AG04450 (cell line): Measurements from ENCODE around the gene PROZ. TPM values are rescaled to one million over a fixed set of nuclear protein-coding genes. Genes with fewer than 3 reads are reported as not detected.
A peak's percentile ranks its signal among the peaks of the same experiment; 100 is the strongest.

Source experiments
- CTCF ChIA-PET: fragments of 300-600, 350-600 bp; formaldehyde crosslinking; extraction: SDS; loops from one replicate; lab custom pipeline; 2022; ENCODE audit warnings: antibody characterized with exemption, inconsistent platforms; lab: Charles Lee
- POLR2A ChIA-PET: fragments of 350-600 bp; formaldehyde crosslinking; extraction: SDS; loops from one replicate; lab custom pipeline; 2021; ENCODE audit warnings: antibody characterized with exemption, inconsistent platforms; lab: Yijun Ruan, JAX
- DNase-seq: peaks from one replicate; pipeline ENCODE4 v3.0.0-alpha.2; 2011; ENCODE audit warnings: low read depth, low spot score
- H3K27ac ChIP-seq: one replicate; pipeline ENCODE4 v1.5.1; 2012; ENCODE audit warnings: low read depth, low read length, control low read depth
- H3K27me3 ChIP-seq: one replicate; pipeline ENCODE4 v1.6.0; 2012; ENCODE audit warnings: low read length; ENCODE audit not compliant: control insufficient read depth, insufficient read depth
- H3K4me3 ChIP-seq: 2 replicates; pipeline ENCODE4 v1.5.1; 2011; ENCODE audit warnings: mild to moderate bottlenecking, low read depth, low read length, control low read depth
- H3K9me3 ChIP-seq: 2 replicates; pipeline ENCODE4 v1.5.1; 2012; ENCODE audit warnings: low read length; ENCODE audit not compliant: control insufficient read depth, insufficient read depth
- polyA plus RNA-seq: library from polyadenylated mRNA; depleted of rRNA; stranded (reverse); fragments of >200 nt; gene quantifications from 2 replicates; pipeline ENCODE4 v1.2.3, GENCODE V29; 2011; rRNA removed
- small RNA-seq: library from RNA; depleted of rRNA; stranded (forward); fragments of <200 nt; gene quantifications from one replicate; pipeline ENCODE3, GENCODE V24; 2012; ENCODE audit warnings: low read depth; ENCODE audit not compliant: insufficient read length
- TF ChIP-seq, protein P1 (sequence below): IDR thresholded peaks from 2 replicates; pipeline ENCODE4 v1.5.1; 2011; ENCODE audit warnings: low read depth, low read length, control low read depth, inconsistent platforms

PROZ gene
- polyA plus RNA-seq, 1 experiment, result not detected

DNA sequence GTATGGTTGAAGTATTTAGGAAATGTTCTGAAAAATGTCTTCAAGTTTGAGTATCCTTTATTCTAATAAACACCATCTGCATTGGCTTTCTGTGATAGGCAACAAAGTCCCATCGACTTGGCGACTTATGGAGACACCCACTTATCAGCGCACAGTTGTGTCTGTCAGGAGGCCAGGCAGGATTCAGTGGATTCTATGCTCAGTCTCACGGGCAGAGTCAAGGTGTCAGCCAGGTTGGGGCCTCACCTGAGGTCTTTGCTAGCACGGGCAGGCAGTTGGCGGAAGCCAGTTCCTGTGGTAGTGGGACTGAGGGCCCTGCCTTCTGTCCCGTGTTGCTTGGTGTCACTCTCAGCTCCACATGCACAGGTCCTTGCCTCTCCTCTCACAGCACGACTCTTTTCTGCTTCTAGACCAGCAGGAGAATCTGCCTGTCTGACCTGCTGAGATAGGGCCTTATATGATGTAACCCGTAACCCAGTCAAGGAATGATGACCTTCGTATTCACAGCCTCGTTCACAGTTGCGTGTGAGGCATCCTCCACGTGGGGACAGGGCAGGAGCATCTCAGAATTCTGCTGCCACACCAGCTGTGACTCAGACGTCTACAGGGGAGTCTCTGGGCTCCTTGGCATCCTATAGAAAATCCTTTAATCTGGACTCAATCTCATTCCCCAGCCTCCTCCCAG is 61.0 kb downstream of the PROZ start:
- CTCF ChIA-PET, result no interaction called here

DNA sequence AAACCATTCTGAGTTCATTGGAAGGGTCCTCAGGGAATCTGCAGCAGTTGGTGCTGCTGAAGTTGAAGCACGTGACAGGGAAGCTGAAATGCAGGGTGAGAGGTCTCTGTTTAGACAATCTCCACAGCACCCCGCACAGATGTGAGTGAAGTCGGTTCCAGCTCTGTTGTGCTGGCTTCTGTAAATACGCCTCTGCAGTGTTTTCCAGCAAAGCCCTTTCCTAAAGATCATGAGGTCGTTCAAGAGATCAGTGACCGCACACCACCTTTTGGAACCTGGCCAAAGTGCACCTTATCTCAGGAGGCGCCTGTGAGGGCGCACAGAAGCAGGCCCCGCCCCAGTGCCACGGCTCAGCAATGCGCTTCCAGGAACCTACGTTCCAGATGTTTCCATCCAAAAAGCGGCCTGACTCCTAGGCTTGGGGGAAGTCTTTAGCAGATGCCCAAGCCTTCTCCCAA is 61.7 kb downstream of the PROZ start:
- Histone ChIP-seq H3K4me3 (no peak overlapping the region), H3K9me3 (no peaks in the 10 kb centered on the region), H3K27ac (peak overlapping the region; percentile 31), H3K27me3 (no peaks in the 10 kb centered on the region)
- DNase-seq, result no peak
- CTCF ChIA-PET, result no interaction called here
- TF ChIP-seq, protein P1, sequence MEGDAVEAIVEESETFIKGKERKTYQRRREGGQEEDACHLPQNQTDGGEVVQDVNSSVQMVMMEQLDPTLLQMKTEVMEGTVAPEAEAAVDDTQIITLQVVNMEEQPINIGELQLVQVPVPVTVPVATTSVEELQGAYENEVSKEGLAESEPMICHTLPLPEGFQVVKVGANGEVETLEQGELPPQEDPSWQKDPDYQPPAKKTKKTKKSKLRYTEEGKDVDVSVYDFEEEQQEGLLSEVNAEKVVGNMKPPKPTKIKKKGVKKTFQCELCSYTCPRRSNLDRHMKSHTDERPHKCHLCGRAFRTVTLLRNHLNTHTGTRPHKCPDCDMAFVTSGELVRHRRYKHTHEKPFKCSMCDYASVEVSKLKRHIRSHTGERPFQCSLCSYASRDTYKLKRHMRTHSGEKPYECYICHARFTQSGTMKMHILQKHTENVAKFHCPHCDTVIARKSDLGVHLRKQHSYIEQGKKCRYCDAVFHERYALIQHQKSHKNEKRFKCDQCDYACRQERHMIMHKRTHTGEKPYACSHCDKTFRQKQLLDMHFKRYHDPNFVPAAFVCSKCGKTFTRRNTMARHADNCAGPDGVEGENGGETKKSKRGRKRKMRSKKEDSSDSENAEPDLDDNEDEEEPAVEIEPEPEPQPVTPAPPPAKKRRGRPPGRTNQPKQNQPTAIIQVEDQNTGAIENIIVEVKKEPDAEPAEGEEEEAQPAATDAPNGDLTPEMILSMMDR, result no peak
- POLR2A ChIA-PET, result no interaction called here

More for the DNA sequence above, 61.0 kb downstream of the PROZ start:
- TF ChIP-seq, protein P1, result no peak
- no peaks in the 10 kb centered on the region for H3K9me3 ChIP-seq
- POLR2A ChIA-PET, result no interaction called here
- DNase-seq, result no peak
- no peak overlapping the region for H3K27ac ChIP-seq
- no peaks in the 10 kb centered on the region for H3K27me3 ChIP-seq
- H3K4me3 ChIP-seq, result no peak overlapping the region

DNA sequence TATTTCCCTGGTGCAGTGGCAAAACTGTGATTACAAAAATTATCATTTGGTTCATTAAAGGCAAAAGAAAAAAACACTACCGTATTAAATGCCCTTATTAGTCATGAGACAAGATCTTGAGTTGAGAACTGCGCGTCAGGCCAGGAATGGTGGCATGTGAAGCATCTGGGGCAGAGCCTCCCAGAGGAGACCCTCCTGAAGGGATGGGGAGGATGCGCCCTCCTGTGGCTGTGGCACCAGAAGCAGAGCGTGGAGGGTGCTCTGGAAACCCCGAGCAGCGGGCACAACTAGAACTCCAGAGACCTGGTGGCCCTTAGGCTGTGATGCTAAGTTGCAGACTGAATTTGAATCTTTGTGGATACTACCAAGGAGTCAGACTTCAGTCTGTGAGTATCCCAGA is 62.4 kb downstream of the PROZ start:
- POLR2A ChIA-PET, result no interaction called here
- no peak for DNase-seq
- CTCF ChIA-PET, result no interaction called here

More for the DNA sequence above, 62.4 kb downstream of the PROZ start:
- H3K27ac ChIP-seq, result no peak overlapping the region
- H3K27me3 ChIP-seq, result no peaks in the 10 kb centered on the region
- no peaks in the 10 kb centered on the region for H3K9me3 ChIP-seq
- TF ChIP-seq, protein P1, result peak; percentile 48
- no peak overlapping the region for H3K4me3 ChIP-seq

Small RNA genes lying within 50 kb of the gene (small RNA-seq; reads per million reads assigned to genes)
- gene AL137002.1, result not detected

Other genes starting within 250 kb of the PROZ start
- 0.04 and 0.10 TPM in 2 replicates for gene MCF2L, start 189.4 kb upstream of the PROZ start, polyA plus RNA-seq
- 0.06 TPM in 2 replicates for gene F7, start 52.9 kb upstream of the PROZ start, polyA plus RNA-seq
- 17.7 and 21.5 TPM in 2 replicates for gene F10, start 35.8 kb upstream of the PROZ start, polyA plus RNA-seq
- gene PCID2, start 50.0 kb downstream of the PROZ start, polyA plus RNA-seq, result 97.2 and 107 TPM in 2 replicates
- gene CUL4A, start 51.0 kb downstream of the PROZ start, polyA plus RNA-seq, result 69.4 and 75.4 TPM in 2 replicates
- gene LAMP1, start 138.6 kb downstream of the PROZ start, polyA plus RNA-seq, result 229 and 247 TPM in 2 replicates
- gene GRTP1, start 205.5 kb downstream of the PROZ start, polyA plus RNA-seq, result 1.4 and 1.8 TPM in 2 replicates